GM12878 (cell line): Measurements from ENCODE around the gene CDCA3. TPM values are rescaled to one million over a fixed set of nuclear protein-coding genes. Genes with fewer than 3 reads are reported as not detected.
A peak's percentile ranks its signal among the peaks of the same experiment; 100 is the strongest.

ENCODE experiments used
- ATAC-seq: fragments of 200-7000 bp; cut with Tn5 transposase; 3 replicates; pipeline ENCODE4 v1.9.1; 2020; ENCODE audit warnings: mild to moderate bottlenecking, moderate library complexity
- BruUV-seq: library from RNA; stranded (reverse); fragments of 400-500 nt; replicated peaks from 2 replicates; lab custom pipeline; 2021; lab: Mats Ljungman, UMichigan
- CTCF ChIA-PET: fragments of 300-600 bp; sonication (Branson Sonifier 250); formaldehyde crosslinking; extraction: SDS; loops from one replicate; lab custom pipeline; 2021; ENCODE audit warnings: inconsistent platforms; lab: Yijun Ruan, JAX
- POLR2A ChIA-PET: fragments of 350-600 bp; formaldehyde crosslinking; extraction: SDS; loops from one replicate; lab custom pipeline; 2021; ENCODE audit warnings: inconsistent platforms; lab: Charles Lee
- RAD21 ChIA-PET: fragments of 300-600 bp; sonication (Branson Sonifier 250); formaldehyde crosslinking; loops from one replicate; lab custom pipeline; 2023; ENCODE audit warnings: antibody characterized with exemption; ENCODE audit not compliant: unreplicated experiment; lab: Charles Lee
- SMC1A ChIA-PET: fragments of 300-600 bp; sonication (Branson Sonifier 250); formaldehyde crosslinking; loops from one replicate; lab custom pipeline; 2023; ENCODE audit not compliant: unreplicated experiment, uncharacterized antibody; lab: Charles Lee
- DNase-seq: peaks from one replicate; pipeline ENCODE4 v3.0.0-alpha.2; 2011; ENCODE audit warnings: low read depth, low spot score
- FAIRE-seq: peaks from 3 replicates; lab custom pipeline; 2011; peaks lifted over from hg19 to GRCh38; lab: Jason Lieb, UNC
- H2AFZ ChIP-seq: 2 replicates; pipeline ENCODE4 v1.6.0; 2011; ENCODE audit warnings: low read depth, low read length, control low read depth; ENCODE audit not compliant: control insufficient read depth
- H3K27ac ChIP-seq: 2 replicates; pipeline ENCODE4 v1.5.1; 2011; ENCODE audit warnings: control low read depth; ENCODE audit not compliant: control insufficient read depth, insufficient read depth
- H3K27me3 ChIP-seq, 2 experiments: replicated peaks in 1 of 2; 2 replicates each; pipeline versions ENCODE4 v1.6.0 to v1.6.1; 2011; ENCODE audit warnings: low read length in 1 of 2; ENCODE audit not compliant: control insufficient read depth in 2 of 2, insufficient read depth in 2 of 2
- H3K36me3 ChIP-seq, 2 experiments: 2 replicates each; pipeline ENCODE4 v1.5.1; 2011; ENCODE audit warnings: low read length in 1 of 2; ENCODE audit not compliant: control insufficient read depth in 2 of 2, insufficient read depth in 2 of 2
- H3K4me1 ChIP-seq: 2 replicates; pipeline ENCODE4 v1.6.1; 2011; ENCODE audit warnings: mild to moderate bottlenecking, low read length, moderate library complexity, mixed read lengths; ENCODE audit not compliant: control insufficient read depth, insufficient read depth
- H3K4me2 ChIP-seq: 2 replicates; pipeline ENCODE4 v1.6.0; 2011; ENCODE audit warnings: control low read depth; ENCODE audit not compliant: control insufficient read depth, insufficient read depth
- H3K4me3 ChIP-seq: fragments of 200-600 bp; sonication (generic); 2 replicates; pipeline ENCODE4 v1.5.1; 2016
- H3K79me2 ChIP-seq: 2 replicates; pipeline ENCODE4 v1.6.0; 2011; ENCODE audit warnings: low read length; ENCODE audit not compliant: control insufficient read depth, insufficient read depth
- H3K9ac ChIP-seq: 2 replicates; pipeline ENCODE4 v1.8.0; 2011; ENCODE audit warnings: low read length, control low read depth, mixed read lengths; ENCODE audit not compliant: control insufficient read depth, insufficient read depth
- H3K9me3 ChIP-seq: replicated peaks from 3 replicates; pipeline ENCODE4 v1.5.1; 2011; ENCODE audit warnings: mild to moderate bottlenecking, low read length; ENCODE audit not compliant: control insufficient read depth, insufficient read depth
- H4K20me1 ChIP-seq: 2 replicates; pipeline ENCODE4 v1.6.0; 2011; ENCODE audit not compliant: control insufficient read depth, insufficient read depth
- ASH2L ChIP-seq: fragments of 300-600, 200-600 bp; sonication (generic); IDR thresholded peaks from 2 replicates; pipeline ENCODE4 v1.6.1; 2017; ENCODE audit warnings: low read depth, mild to moderate bottlenecking, borderline replicate concordance
- IRF3 ChIP-seq: fragments of 450-650 bp; IDR thresholded peaks from 2 replicates; pipeline ENCODE4 v1.6.1; 2014; ENCODE audit warnings: mild to moderate bottlenecking
- KAT2A ChIP-seq: conservative IDR thresholded peaks from 2 replicates; pipeline ENCODE4 v1.6.1; 2011; ENCODE audit warnings: low read depth, low read length; ENCODE audit not compliant: control insufficient read depth
- MAX ChIP-seq: IDR thresholded peaks from 2 replicates; pipeline ENCODE4 v1.6.1; 2012; ENCODE audit warnings: low read depth, low read length, improper control_type of control experiment
- RAD21 ChIP-seq: IDR thresholded peaks from 2 replicates; pipeline ENCODE4 v1.6.1; 2011; ENCODE audit warnings: mild to moderate bottlenecking, low read depth, low read length, moderate library complexity; ENCODE audit not compliant: insufficient read depth
- REST ChIP-seq: IDR thresholded peaks from 2 replicates; pipeline ENCODE4 v1.6.1; 2012; ENCODE audit warnings: mild to moderate bottlenecking, low read depth, low read length
- SRF ChIP-seq, 2 experiments: IDR thresholded peaks; 2 replicates each; pipeline ENCODE4 v1.6.1; 2011; ENCODE audit warnings: low read depth in 2 of 2, low read length in 2 of 2, mild to moderate bottlenecking in 1 of 2, moderate library complexity in 1 of 2
- WGBS: methylation state at CpG from one replicate; pipeline ENCODE4 v1.1.6; 2016; ENCODE audit warnings: low lambda C conversion rate; ENCODE audit not compliant: insufficient replicate concordance, insufficient coverage; ENCODE audit errors: missing lambda C conversion rate; 5-methylcytosine and 5-hydroxymethylcytosine counted together
- in situ Hi-C: fragments of 300-500 bp; cut with MboI; formaldehyde crosslinking; loops from 9 replicates; pipeline ENCODE4 v1.14.3; 2018; ENCODE audit warnings: mixed read lengths
- intact Hi-C: fragments of 100-400 bp; cut with micrococcal nuclease; formaldehyde crosslinking; loops from one replicate; pipeline ENCODE4 v1.14.2; 2022; ENCODE audit not compliant: unreplicated experiment
- polyA plus RNA-seq, 11 experiments: library from polyadenylated mRNA; depleted of rRNA in 4 of 11; unstranded in 6 of 11; stranded (reverse) in 5 of 11; fragments of >200 nt; fragmentation: Nextera tagmentation in 4 of 11; fragmentation: Illumina TruSeq in 1 of 11; extraction: Ambion mirVana in 4 of 11; extraction: Trizol in 1 of 11; gene quantifications; 1 replicate in 1 of 11; 2 replicates in 10 of 11; pipeline versions ENCODE4 v1.2.1 to v1.2.3, GENCODE V29; 2011 to 2016; ENCODE audit warnings: inconsistent platforms in 2 of 11, missing spikeins in 2 of 11, low read depth in 1 of 11
- total RNA-seq, 4 experiments: library from RNA; depleted of rRNA in 3 of 4; stranded (reverse); fragments of >200 nt in 3 of 4; fragmentation: Illumina TruSeq in 1 of 4; extraction: Trizol in 1 of 4; gene quantifications; 2 replicates each; pipeline versions ENCODE4 v1.2.1 to v1.2.3, GENCODE V29; 2013 to 2021

The CDCA3 gene
- total and polyA plus RNA-seq, 10 of the 15 experiments (the other 5 are each of a cell fraction or from before 2014, with no cell fraction given) = 34.5 to 148 (median 97.4) TPM

- intact Hi-C loops (loop anchor here (5.0 kb wide), 1 partner anchor 89 kb away; no protein-coding TSS in a partner anchor), in situ Hi-C loops (loop anchor here (5.0 kb wide), 1 partner anchor 74 kb away; the partner anchor contains the start of gene MLF2)
- ChIA-PET RAD21 (interaction anchor here (0.5 to 4.2 kb wide), 4 partner anchors 18 to 138 kb away, joined by 3 to 25 read pairs (median 6); partner anchors contain the start of genes MLF2, PTMS and ZNF384), CTCF (interaction anchor here (0.7 to 5.1 kb wide), 15 partner anchors 8 to 133 kb away, joined by 3 to 71 read pairs (median 4); partner anchors contain the start of genes COPS7A, MLF2, SPSB2 and USP5), SMC1A (interaction anchor here (0.8 to 4.8 kb wide), 5 partner anchors 8 to 90 kb away, joined by 3 to 23 read pairs (median 6); partner anchors contain the start of gene MLF2), POLR2A (interaction anchor here (1.3 kb wide), 1 partner anchor 191 kb away, joined by 3 read pairs; no protein-coding TSS in a partner anchor)
- Histone ChIP-seq H3K36me3 (no peaks in the 10 kb centered on the region), H3K27me3 (peaks cover 27 to 32% of the 10 kb centered on the region in 2 experiments), H3K27ac (no peak overlapping the region), H3K9ac (no peak overlapping the region), H3K9me3 (no peaks in the 10 kb centered on the region), H3K4me3 (no peak overlapping the region), H2AFZ (no peak overlapping the region), H3K4me2 (no peak overlapping the region), H3K4me1 (peaks cover 4% of the 10 kb centered on the region), H3K79me2 (no peaks in the 10 kb centered on the region), H4K20me1 (no peaks in the 10 kb centered on the region)
- DNase-seq (no peak), FAIRE-seq (no peak), ATAC-seq (no peak)
- BruUV-seq = no TSS peak
- WGBS = 43% methylated on average over 17 of the region's 17 CpGs
- TF ChIP-seq KAT2A = no peak
Observed at GRCh38 chr12:6826125-6826733, 24.9 kb downstream of the CDCA3 start.

- RAD21 ChIA-PET = interaction anchor here (1.3 to 4.2 kb wide), 4 partner anchors 47 to 137 kb away, joined by 4 to 25 read pairs (median 6); partner anchors contain the start of genes MLF2, PTMS and ZNF384
- Histone ChIP-seq H4K20me1 (no peaks in the 10 kb centered on the region), H3K36me3 (no peaks in the 10 kb centered on the region), H3K4me2 (no peak overlapping the region), H3K4me1 (peaks cover 4% of the 10 kb centered on the region), H3K9me3 (no peaks in the 10 kb centered on the region), H3K27ac (no peak overlapping the region), H2AFZ (no peak overlapping the region), H3K27me3 (peaks cover 27 to 35% of the 10 kb centered on the region in 2 experiments), H3K9ac (no peak overlapping the region), H3K79me2 (no peaks in the 10 kb centered on the region), H3K4me3 (no peak overlapping the region)
- SMC1A ChIA-PET = interaction anchor here (0.8 to 4.8 kb wide), 5 partner anchors 9 to 90 kb away, joined by 3 to 23 read pairs (median 6); partner anchors contain the start of gene MLF2
- CTCF ChIA-PET = interaction anchor here (0.7 to 5.1 kb wide), 26 partner anchors 9 to 267 kb away, joined by 3 to 71 read pairs (median 4); partner anchors contain the start of genes COPS7A, MLF2, SPSB2 and USP5
- DNase-seq (no peak), FAIRE-seq (peak; percentile 93), ATAC-seq (peak; percentile 88)
- in situ Hi-C loops = loop anchor here (5.0 kb wide), 1 partner anchor 73 kb away; the partner anchor contains the start of gene MLF2
- BruUV-seq = no TSS peak
- intact Hi-C loops = loop anchor here (1.0 to 5.0 kb wide), 3 partner anchors 72 to 209 kb away; partner anchors contain the start of gene MLF2
- POLR2A ChIA-PET = interaction anchor here (0.9 to 1.3 kb wide), 2 partner anchors 9 to 191 kb away, joined by 3 read pairs; no protein-coding TSS in a partner anchor
- WGBS = 22% methylated on average over 19 of the region's 19 CpGs
- no peak for TF ChIP-seq MAX
- no peak for TF ChIP-seq REST
- no peak for TF ChIP-seq IRF3
- TF ChIP-seq ASH2L = no peak
- TF ChIP-seq RAD21 = peak; percentile 86
- TF ChIP-seq SRF (IDR thresholded peaks at IDR 0.05; ENCODE audit: low read depth in 2 of 2, low read length in 2 of 2) = no peak
Observed at GRCh38 chr12:6825398-6826124, 25.5 kb downstream of the CDCA3 start.
